HG02970 (cell line): ENCODE data around the gene NUBPL.

ENCODE experiments used
- ATAC-seq: cut with Tn5 transposase; IDR thresholded peaks from one replicate; pipeline ENCODE4 v1.9.1; 2021; ENCODE audit warnings: mild to moderate bottlenecking, moderate library complexity, moderate number of reproducible peaks; ENCODE audit not compliant: unreplicated experiment, low FRiP score

Gene NUBPL, protein sequence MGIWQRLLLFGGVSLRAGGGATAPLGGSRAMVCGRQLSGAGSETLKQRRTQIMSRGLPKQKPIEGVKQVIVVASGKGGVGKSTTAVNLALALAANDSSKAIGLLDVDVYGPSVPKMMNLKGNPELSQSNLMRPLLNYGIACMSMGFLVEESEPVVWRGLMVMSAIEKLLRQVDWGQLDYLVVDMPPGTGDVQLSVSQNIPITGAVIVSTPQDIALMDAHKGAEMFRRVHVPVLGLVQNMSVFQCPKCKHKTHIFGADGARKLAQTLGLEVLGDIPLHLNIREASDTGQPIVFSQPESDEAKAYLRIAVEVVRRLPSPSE

DNA sequence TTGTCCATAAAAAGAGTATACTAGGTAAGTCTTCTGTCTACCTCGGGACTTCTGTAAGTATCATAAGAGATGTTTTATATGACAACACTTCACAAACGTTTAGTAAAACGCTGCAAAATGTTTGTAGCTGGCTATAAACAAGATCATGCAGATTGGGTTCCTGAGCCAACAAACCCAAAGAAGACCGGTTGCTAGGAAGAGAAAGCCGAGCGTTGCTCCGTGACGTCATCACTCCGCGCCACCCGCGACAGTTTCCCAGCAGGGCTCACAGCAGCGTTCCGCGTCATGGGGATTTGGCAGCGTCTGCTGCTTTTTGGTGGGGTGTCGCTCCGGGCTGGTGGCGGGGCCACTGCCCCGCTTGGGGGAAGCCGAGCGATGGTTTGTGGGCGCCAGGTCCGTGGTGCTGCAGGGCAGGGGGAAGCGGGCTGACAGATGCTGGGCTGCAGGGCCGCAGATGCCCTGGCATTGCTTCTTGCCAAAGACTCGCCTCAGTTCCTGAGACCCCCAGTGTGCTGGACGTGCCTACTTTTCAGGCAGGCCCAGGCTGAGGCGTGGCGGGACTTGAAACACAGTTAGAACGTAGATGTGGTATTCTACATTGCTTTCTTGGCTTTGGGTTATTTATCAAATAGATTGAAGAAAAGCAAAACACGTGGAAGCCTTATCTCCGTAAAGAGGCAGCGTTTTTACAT lies at the start of gene NUBPL:
NUBPL (plus strand) TSS at position 250 of the 692 bp plus-strand sequence; CDS start at position 286, 36 bp downstream.
- peak; percentile 97 for ATAC-seq

DNA sequence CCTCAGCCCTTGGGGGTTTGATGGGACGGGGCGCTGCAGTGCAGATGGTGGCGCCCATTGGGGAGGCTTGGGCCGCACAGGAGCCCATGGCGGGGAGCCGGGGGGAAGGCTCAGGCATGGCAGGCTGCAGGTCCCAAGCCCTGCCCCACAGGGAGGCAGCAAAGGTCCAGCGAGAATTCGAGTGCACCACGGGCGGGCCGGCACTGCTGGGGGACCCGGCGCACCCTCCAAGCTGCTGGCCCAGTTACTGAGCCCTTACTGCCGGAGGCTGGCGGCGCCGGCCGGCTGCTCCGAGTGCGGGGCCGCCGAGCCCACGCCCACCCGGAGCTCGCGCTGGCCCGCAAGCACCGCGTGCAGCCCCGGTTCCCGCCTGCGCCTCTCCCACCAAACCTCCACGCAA lies 34.1 kb upstream of the NUBPL start:
- no peak for ATAC-seq

DNA sequence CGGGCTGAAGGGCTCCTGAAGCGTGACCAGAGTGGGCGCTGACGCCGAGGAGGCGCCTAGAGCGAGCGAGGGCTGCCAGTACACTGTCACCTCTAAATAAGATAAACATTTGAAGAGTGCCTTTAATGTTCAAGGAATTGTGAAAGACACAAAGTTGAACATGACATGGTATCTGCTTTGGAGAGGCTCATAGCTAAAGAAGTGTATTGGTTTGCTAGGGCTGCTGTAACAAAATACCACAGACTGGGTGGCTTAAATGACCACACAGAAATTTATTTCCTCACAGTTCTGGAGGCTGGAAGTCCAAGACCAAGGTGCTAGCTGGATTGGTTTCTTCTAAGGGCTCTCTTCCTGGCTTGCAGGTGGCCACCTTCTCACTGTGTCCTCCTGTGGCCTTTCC lies 33.7 kb upstream of the NUBPL start:
- ATAC-seq = no peak

DNA sequence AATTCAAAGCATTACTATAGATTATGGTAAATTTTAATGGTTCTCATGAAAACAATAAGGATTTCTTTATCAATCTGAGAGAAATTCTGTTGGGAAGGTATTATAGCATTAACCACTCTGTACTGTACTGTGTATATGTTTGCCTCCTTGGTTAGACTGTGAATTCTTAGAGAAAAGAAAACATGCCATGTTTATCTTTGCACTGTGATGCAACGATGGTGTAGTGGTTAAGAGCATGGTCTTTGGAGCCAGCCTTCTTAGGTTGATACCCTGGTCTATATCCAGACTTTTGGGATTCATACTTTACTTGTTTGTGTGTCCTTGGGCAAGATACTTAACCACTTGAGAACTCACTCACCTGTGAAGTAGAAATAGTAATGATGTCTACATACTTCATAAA lies 32.2 kb upstream of the NUBPL start:
- ATAC-seq = no peak

DNA sequence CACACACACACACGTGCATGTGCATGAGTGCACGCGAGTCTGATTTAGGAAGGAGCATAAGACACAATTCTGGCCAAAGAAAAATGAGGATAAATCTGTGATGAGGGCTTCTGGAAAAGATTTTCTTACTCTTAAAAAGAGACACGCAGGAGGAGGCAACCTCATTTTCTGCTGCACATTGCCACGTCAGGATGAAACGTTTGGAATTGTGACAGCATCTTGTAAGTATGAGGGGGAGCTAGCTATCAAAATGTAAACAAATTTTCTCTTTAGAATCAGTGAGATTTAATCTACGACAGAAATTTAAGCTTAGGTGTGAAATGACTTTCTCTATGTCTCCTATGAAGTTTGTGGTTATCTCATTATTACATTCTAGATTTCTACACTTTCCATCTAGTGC lies 31.1 kb upstream of the NUBPL start:
- no peak for ATAC-seq

DNA sequence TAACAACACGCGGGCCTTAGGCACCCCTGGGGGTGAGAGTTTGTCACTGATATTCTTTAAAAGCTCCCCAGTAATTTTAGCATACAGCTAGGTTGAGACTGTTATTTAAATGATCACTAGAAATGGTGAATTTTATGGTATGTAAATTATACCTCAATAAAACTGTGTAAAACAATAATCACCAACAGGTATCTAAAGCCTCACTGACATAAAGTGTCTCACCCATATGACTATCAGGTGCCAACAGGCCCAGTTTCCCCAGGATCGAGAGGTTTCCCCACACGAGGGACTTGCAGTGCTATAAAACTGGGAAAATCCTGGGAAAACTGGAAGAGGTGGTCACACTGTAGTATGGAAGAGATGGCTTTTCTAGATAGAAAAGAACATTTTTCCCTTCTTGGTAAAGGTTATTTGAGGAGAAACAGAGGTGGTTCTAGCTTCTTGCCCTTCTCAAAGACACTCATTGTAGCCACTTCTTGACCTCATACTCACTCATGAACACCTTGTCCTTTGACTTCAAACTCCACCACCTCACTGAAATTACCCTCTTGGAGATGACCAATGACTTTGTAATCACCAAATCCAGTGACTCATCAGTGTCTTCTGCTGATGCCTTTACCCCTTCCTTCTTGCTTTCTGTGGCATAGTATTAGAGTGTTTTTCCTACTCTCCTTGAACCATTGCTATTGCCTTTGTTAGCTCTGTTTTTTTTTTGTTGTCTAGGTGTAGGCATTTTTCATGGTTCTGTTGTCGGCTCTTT lies 24.8 kb upstream of the NUBPL start:
- no peak for ATAC-seq

DNA sequence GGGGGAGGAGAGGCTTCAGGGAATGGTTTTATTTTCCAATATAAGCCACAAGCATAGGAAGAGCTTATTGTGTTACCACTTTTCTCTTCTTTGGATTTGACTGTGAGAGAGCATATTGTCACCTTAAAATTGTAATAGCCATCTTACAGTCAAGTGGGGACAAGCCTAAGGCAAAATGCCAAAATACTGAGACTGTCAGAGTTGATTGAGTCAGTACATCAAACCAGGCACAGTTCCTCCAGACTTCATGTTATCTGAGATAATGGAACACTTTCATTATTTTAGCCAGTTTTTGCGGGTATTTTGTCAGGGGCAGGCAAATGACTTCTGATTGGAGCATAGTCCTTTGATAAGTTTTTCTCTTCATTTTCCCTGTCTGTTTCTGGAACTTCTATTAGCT lies 19.5 kb upstream of the NUBPL start:
- ATAC-seq = no peak

DNA sequence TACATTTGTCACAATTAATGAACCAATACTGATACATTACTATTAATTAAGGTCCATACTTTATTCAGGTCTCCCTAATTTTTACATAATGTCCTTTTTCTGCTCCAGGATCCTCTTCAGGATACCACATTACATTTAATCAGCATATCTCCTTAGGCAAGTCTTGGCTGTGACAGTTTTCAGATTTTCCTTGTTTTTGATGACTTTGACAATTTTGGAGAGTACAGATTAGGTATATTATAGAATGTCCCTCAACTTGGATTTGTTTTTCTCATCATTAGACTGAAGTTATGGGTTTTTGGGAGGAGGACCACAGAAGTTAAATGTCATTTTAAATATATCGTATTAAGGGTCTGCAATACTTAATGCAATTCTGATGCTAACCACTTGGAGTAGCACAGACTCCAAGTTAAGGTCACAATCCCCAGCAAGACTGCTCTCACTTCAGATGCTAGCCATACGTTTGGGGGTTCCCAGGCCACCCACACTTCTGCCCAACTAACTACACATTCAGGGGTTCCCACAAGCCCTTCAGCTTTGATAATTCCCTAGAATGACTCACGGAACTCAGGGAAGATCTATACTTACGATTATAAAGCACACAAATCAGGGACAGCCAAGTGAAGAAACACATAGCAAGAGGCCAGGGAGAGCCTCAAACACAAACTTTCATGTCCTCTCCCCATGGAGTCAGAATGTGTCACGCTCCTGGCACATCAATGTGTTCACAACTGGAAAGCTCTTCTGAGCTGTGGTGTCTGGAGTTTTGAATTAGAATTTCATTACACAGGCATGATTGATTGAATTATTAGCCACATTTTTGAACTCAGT lies 17.0 kb upstream of the NUBPL start:
- no peak for ATAC-seq

DNA sequence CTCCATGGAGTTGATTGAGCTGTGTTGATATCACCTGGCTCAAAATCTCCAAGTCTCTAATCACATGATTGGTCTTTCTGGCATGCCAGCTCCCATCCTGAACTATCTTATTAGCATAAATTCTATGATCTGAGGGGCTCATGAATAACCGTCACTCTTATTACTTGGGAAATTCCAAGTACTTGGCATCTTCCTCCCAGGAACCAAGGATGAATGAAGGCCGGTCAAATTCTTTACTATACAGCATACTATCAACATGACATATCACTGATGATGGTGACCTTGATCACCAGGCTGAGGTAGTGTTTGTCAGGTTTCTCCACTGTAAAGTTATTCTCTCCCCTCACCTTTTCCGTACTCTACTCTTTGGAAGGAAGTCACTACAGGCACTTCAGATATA lies 16.4 kb upstream of the NUBPL start:
- no peak for ATAC-seq

DNA sequence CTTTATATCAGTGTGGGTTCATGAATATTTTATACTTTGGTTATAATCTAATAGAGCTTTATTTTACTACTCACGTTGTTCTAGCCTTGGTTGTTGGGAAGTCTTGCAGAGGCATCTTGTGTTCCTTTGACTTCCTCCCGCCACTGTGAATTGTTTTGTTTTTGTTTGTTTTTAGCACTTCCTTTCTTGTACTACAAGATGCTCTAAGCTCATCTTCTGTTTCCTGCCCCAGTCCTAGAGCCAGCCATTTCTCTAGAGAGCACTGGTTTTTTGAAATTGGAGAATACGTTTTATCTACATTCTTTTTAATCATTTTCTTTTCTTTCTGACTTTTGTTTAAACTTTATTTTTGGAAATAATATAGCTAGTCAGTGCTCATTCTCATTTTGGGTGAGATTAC lies 15.9 kb upstream of the NUBPL start:
- no peak for ATAC-seq

DNA sequence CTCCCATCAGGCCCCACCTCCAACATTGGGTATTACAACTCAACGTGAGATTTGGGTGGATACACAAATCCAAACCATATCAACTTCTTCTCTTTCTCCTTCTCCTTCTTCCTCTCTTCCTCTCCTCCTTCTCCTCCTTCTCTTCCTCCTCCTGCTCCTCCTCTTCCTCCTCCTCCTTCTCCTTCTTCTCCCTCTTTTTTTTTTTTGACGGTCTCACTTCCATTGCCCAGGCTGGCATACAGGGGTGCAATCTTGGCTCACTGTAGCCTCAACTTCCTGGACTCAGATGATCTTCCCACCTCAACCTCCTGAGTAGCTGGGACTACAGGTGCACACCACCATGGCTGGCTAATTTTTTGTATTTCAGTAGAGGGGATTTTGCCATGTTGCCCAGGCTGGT lies 11.4 kb upstream of the NUBPL start:
- ATAC-seq = no peak

DNA sequence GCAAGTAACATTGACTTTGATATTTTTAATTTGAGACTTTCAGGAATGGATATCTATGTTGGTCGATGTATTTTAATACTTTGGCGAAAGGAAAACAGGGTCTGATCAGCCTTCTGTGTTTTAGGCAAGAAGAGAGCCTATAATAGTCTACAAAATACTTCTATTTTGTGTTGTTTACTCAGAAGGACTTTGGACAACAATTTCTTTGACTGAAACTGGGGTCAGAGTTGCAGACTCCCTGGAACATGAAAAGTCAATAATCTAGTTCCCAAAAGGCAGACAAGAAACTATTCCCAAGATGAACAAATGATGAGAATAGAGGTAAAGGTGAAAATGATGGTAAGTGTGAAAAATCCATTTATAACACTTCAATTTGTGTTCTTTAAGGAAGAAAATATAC lies 10.6 kb upstream of the NUBPL start:
- ATAC-seq = no peak

DNA sequence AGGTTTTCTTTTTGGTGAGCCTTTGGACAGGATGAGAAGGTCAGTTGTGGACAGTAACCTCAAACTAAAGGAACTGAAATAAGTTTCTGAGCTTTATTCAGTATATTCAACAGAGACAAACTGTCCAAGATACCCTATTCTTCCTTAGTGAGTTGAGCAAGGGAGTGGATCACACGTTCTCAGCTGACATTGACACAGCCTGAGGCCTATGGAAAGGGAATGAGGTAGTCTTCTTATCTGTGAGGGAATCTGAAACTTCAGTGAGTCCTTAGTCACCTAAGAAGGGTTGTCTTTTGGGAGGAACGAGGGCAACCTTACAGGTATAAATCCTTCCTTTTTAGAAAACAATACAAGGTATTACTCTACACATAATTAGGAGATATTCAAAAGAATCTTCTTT lies 5.0 kb upstream of the NUBPL start:
- no peak for ATAC-seq

DNA sequence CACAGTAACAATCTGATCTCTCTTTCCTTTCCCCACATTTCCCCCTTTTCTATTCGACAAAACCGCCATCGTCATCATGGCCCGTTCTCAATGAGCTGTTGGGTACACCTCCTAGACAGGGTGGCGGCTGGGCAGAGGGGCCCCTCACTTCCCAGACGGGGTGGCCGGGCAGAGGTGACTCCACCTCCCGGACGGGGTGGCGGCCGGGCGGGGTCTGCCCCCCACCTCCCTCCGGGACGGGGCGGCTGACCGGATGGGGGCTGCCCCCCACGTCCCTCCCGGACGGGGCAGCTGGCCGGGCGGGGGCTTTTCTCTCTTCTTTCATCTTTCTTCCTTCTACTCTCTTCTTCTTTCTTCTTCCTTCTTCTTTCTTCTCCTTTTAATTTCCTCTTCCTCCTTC lies 1.3 kb upstream of the NUBPL start:
- ATAC-seq = no peak

DNA sequence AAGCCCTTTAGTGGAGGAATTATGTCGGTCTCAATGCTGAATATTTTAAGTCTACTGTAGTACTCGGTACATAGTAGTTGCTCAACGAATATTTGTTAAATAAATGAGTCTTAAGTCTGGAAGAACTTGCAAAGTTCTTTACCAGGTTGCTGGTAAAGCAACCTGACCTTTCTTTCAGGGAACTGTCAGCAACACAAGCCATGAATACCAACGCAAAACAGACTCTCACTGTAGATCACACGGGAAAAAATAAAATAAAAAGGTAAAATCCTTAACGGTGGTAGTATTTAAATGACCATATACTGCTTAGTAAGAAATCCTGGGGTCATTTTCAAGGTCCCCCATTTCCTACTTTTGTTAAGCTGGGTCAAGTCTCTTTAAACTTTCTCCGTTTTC lies 447 bp upstream of the NUBPL start:
- ATAC-seq = no peak

DNA sequence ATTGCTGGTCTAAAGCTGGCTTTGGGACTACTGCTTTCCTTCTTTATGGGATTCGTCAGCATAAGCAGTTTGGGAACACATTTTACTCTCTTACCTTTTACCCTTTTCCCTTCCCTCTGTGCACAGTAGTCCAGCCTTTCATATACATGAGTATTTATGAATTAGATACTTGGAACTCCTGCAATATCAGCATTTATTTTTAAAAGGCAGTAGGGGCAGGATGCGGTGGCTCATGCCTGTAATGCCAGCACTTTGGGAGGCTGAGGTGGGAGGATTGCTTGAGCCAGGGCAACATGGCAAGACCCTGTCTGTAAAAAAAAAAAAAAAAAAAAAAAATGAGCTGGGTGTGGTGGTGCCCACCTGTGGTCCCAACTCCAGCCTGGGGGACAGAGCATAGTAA lies 3.0 kb downstream of the NUBPL start:
- ATAC-seq = no peak

DNA sequence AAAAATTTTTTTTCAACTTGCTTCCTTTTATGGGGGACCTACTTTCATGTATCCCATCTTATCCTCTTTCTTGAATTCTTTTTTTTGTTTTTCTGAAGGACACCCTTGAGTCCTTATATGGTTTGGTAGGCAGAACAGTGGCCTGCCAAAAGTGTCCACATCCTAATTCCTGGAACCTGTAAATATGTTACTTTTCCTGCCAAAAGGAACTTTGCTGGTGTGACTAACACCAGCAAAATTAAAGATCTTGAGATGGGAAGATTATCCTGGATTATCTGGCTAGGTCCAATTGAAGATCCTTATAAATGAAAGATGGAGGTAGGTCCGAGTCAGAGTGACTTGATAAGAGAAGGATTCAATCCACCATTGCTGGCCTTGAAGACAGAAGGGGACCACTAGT lies 5.3 kb downstream of the NUBPL start:
- no peak for ATAC-seq

DNA sequence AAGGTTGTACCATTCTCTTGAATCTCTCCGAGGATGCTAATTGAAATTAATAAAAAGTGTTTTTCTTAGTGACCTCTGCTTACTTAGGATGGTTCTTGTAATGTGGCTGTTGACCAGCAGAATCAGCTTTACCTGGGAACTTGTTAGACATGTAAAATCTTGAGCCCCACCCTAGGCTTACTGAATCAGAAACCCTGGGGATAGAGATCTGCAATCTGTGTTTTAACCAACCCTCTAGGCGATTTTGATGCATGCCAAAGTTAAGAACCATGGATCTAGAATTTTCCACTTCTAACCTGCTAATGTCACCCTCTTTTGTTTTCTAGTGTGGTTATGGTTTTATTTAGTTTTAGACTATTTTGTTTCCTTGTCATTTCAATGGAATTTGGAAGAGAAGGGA lies 6.5 kb downstream of the NUBPL start:
- no peak for ATAC-seq

DNA sequence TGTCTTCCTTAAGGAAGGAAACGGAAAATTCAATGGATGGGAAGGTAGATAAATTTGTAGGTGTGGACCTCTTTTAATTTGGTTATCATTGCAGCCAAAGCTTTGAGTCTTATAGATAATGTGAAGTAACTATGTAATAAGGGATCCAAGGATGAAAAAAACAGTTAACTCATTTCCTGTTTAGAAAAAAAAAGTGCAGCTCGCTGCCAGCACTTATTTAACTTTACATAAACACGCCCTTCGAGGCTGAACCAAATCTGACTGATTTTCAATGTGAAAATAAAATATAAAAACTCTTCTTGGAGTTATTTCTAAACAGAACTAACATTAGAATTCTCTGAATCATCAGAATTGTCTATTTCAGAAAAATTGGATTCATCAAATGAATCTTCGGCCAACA lies 7.0 kb downstream of the NUBPL start:
- ATAC-seq = no peak

DNA sequence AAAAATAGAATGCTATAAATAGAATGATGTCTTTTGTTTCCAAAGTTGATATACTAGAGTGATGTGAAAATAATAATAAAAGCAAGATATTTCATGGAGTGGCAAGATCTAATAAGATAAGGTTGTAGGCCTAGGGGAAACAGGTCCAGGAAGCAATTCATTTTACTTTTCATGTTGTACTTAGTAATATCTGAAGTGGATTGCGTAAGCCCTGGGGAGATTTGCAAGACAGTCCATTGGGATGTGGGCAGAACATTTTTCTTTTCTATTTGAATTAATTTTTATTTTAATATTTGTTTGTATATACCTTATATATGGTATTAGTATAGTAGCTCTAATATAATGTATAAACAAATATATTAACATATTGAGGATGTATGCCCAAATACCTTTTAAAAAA lies 7.5 kb downstream of the NUBPL start:
- no peak for ATAC-seq

DNA sequence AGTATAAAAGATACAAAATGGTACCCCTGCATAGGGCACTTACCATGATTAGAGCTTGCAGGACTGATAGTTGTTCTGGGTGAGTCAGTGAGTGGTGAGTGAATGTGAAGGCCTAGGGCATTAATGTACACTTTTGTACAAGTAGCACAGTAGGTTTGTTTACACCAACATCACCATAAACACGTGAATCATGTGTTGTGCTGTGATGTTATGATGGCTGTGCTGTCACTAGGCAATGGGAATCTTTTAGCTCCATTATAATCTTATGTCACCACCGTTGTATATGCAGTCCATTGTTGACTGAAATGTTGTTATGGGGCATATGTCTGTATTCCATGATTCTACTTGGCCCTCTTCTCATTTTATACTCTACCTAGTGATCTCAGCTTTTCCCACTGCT lies 11.8 kb downstream of the NUBPL start:
- no peak for ATAC-seq
